HepG2 (cell line): ENCODE data around the gene NR2F1-AS1. TPM values are rescaled to one million over a fixed set of nuclear protein-coding genes. Genes with fewer than 3 reads are reported as not detected.

Source experiments
- NR2F2 ChIP-seq: IDR thresholded peaks from 2 replicates; pipeline ENCODE4 v1.6.1; 2012; ENCODE audit warnings: low read depth, inconsistent platforms, borderline replicate concordance
- TCF7 ChIP-seq: sonication (generic); IDR thresholded peaks from 2 replicates; pipeline ENCODE4 v1.6.1; 2016; ENCODE audit warnings: antibody characterized with exemption, low read depth
- ZBTB34 ChIP-seq: sonication (generic); formaldehyde crosslinking; IDR thresholded peaks from 2 replicates; pipeline ENCODE4 v1.8.0; 2022; ENCODE audit warnings: mild to moderate bottlenecking, missing genetic modification reagents
- ZBTB43 ChIP-seq: sonication (generic); formaldehyde crosslinking; conservative IDR thresholded peaks from 2 replicates; pipeline ENCODE4 v1.4.0; 2020; ENCODE audit warnings: missing genetic modification reagents
- polyA plus RNA-seq, 8 experiments: library from polyadenylated mRNA; depleted of rRNA in 3 of 8; stranded (reverse) in 7 of 8; unstranded in 1 of 8; fragments of >200 nt; fragmentation: Illumina TruSeq in 4 of 8; extraction: Trizol in 4 of 8; gene quantifications; 2 replicates each; pipeline versions ENCODE4 v1.2.1 to v1.2.3, GENCODE V29; 2011 to 2016; ENCODE audit warnings: low read depth in 4 of 8, missing spikeins in 1 of 8, mixed read lengths in 1 of 8; ENCODE audit not compliant: insufficient read depth in 1 of 8
- total RNA-seq, 5 experiments: library from RNA; depleted of rRNA; stranded (reverse); fragments of >200 nt; fragmentation: Illumina TruSeq; extraction: Trizol; gene quantifications; 2 replicates each; pipeline ENCODE4 v1.2.3, GENCODE V29; 2016; ENCODE audit warnings: low read depth in 1 of 5
- TF ChIP-seq, protein P1 (sequence below): sonication (generic); formaldehyde crosslinking; IDR thresholded peaks from 2 replicates; pipeline ENCODE4 v1.4.0; 2020; ENCODE audit warnings: mild to moderate bottlenecking, missing genetic modification reagents
- TF ChIP-seq, protein P2 (sequence below), 2 experiments: fragments of 450-650 bp in 1 of 2; sonication (generic) in 1 of 2; formaldehyde crosslinking; IDR thresholded peaks; 2 replicates each; pipeline versions ENCODE4 v1.5.0 to v1.8.0; 2020 to 2022; ENCODE audit warnings: mild to moderate bottlenecking in 1 of 2, missing genetic modification reagents in 1 of 2
- TF ChIP-seq, protein P3 (sequence below): sonication (generic); formaldehyde crosslinking; IDR thresholded peaks from 2 replicates; pipeline ENCODE4 v1.4.0; 2020; ENCODE audit warnings: mild to moderate bottlenecking, missing genetic modification reagents

Gene NR2F1-AS1
- total and polyA plus RNA-seq, 2 of the 13 experiments (the other 11 are each of a cell fraction or from before 2014, with no cell fraction given) = 2.8 TPM

GRCh38 chr5:93580063-93580926 lies 724 bp downstream of the NR2F1-AS1 start (continued):
- TF ChIP-seq, protein P1, sequence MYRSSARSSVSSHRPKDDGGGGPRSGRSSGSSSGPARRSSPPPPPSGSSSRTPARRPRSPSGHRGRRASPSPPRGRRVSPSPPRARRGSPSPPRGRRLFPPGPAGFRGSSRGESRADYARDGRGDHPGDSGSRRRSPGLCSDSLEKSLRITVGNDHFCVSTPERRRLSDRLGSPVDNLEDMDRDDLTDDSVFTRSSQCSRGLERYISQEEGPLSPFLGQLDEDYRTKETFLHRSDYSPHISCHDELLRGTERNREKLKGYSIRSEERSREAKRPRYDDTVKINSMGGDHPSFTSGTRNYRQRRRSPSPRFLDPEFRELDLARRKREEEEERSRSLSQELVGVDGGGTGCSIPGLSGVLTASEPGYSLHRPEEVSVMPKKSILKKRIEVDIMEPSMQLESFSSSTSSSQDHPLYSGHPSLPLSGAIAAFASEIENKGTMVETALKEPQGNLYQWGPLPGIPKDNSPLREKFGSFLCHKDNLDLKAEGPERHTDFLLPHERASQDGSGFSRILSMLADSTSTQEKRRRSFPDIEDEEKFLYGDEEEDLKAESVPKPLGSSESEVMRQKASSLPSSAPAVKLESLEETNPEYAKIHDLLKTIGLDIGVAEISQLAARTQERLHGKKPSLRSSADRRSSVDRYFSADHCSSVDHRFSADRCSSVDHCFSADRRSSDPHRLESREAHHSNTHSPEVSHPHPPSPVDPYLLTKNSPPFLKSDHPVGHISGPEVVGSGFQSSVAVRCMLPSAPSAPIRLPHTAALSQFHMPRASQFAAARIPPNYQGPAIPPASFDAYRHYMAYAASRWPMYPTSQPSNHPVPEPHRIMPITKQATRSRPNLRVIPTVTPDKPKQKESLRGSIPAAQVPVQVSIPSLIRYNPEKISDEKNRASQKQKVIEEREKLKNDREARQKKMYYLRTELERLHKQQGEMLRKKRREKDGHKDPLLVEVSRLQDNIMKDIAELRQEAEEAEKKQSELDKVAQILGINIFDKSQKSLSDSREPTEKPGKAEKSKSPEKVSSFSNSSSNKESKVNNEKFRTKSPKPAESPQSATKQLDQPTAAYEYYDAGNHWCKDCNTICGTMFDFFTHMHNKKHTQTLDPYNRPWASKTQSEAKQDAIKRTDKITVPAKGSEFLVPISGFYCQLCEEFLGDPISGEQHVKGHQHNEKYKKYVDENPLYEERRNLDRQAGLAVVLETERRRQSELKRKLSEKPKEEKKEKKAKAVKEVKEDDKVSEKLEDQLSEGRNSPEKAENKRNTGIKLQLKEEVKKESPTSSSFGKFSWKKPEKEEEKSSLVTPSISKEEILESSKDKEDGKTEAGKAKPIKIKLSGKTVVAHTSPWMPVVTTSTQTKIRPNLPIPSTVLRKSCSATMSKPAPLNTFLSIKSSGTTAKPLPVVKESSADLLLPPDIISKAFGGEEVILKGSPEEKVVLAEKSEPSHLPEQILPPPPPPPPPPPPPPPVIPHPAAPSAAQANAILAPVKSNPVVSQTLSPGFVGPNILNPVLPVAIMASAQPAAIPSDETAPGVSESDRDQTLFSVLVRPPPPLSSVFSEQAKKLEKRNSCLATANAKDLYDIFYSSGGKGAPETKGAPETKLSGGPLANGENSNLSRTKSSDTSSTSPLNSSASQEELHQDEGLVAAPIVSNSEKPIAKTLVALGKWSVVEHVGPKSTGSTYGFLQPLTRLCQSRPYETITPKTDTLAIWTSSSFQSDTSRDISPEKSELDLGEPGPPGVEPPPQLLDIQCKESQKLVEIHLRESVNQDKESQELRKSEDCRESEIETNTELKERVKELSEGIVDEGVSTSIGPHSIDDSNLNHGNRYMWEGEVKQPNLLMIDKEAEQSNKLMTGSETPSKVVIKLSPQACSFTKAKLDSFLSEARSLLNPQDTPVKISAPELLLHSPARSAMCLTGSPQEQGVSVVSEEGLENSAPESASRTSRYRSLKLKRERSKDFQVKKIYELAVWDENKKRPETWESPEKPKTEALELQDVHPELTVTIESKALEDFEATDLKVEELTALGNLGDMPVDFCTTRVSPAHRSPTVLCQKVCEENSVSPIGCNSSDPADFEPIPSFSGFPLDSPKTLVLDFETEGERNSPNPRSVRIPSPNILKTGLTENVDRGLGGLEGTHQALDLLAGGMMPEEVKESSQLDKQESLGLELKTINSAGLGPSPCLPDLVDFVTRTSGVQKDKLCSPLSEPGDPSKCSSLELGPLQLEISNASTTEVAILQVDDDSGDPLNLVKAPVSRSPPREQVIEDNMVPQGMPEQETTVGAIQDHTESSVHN = no peak; the same call in 1 of the 2 replicates
- TF ChIP-seq NR2F2 (no peak), TCF7 (no peak), ZBTB34 (CRISPR knock-in tag) (no peak), ZBTB43 (CRISPR knock-in tag) (0 out of 2 replicates have a peak, but pooled peaks have one; percentile 14)
- TF ChIP-seq, protein P2, sequence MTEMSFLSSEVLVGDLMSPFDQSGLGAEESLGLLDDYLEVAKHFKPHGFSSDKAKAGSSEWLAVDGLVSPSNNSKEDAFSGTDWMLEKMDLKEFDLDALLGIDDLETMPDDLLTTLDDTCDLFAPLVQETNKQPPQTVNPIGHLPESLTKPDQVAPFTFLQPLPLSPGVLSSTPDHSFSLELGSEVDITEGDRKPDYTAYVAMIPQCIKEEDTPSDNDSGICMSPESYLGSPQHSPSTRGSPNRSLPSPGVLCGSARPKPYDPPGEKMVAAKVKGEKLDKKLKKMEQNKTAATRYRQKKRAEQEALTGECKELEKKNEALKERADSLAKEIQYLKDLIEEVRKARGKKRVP (CRISPR knock-in tag; IDR thresholded peaks at IDR 0.05) = no peak
- TF ChIP-seq, protein P3, sequence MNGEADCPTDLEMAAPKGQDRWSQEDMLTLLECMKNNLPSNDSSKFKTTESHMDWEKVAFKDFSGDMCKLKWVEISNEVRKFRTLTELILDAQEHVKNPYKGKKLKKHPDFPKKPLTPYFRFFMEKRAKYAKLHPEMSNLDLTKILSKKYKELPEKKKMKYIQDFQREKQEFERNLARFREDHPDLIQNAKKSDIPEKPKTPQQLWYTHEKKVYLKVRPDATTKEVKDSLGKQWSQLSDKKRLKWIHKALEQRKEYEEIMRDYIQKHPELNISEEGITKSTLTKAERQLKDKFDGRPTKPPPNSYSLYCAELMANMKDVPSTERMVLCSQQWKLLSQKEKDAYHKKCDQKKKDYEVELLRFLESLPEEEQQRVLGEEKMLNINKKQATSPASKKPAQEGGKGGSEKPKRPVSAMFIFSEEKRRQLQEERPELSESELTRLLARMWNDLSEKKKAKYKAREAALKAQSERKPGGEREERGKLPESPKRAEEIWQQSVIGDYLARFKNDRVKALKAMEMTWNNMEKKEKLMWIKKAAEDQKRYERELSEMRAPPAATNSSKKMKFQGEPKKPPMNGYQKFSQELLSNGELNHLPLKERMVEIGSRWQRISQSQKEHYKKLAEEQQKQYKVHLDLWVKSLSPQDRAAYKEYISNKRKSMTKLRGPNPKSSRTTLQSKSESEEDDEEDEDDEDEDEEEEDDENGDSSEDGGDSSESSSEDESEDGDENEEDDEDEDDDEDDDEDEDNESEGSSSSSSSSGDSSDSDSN (CRISPR knock-in tag) = peak; percentile 85
